ENCODE data around the gene KLK14. TPM values are rescaled to one million over a fixed set of nuclear protein-coding genes. Genes with fewer than 3 reads are reported as not detected.

Gene KLK14
- total and polyA plus RNA-seq, 2 of the 8 experiments (the other 6 are each of a cell fraction or from before 2014, with no cell fraction given) = 0.09 to 1.2 TPM

DNA sequence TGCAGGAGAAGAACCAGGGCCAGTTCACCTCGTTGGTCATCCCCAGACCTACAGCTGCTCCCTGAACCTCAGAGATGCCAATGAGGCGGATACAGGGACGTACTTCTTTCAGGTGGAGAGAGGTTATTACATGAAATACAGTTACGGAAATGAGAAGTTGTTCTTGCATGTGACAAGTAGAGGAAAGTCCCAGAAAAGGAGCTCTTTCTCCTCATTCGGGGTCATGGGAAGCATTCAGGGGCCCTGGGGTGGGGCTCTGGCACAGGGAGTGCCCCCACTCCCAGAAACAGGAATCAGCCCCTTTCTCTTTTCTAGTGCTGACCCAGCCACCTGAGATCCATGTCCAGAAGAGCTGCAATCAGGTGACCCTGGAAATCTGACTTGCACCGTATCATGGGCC is 37.5 kb upstream of the KLK14 start:
- Histone ChIP-seq H3K27me3 (replicated peaks in 1 of 4; ENCODE audit: control insufficient read depth in 3 of 4, extremely low read depth in 1 of 4, insufficient read depth in 3 of 4, low read length in 3 of 4) (no peaks in the 10 kb centered on the region; a peak in 1 of 7 replicates), H3K36me3 (ENCODE audit: control insufficient read depth in 2 of 4, insufficient read depth in 4 of 4, low read length in 3 of 4) (no peaks in the 10 kb centered on the region), H2BK15ac (ENCODE audit: low read length) (no peak overlapping the region), H3K23ac (ENCODE audit: insufficient read length) (no peak overlapping the region), H2AK5ac (ENCODE audit: low read depth, low read length) (no peak overlapping the region), H3K4me2 (ENCODE audit: insufficient read depth in 1 of 2, low read depth in 2 of 2, low read length in 2 of 2) (no peak overlapping the region), H3K4me1 (replicated peaks in 1 of 4; ENCODE audit: control insufficient read depth in 3 of 4, insufficient read depth in 4 of 4, low read length in 3 of 4) (peaks cover 0 to 2% (median 0%) of the 10 kb centered on the region in 4 experiments; a peak in 1 of 7 replicates), H3K27ac (ENCODE audit: low read depth, low read length) (no peak overlapping the region), H3K79me1 (ENCODE audit: low read depth, low read length) (no peaks in the 10 kb centered on the region), H2BK5ac (ENCODE audit: low read depth, low read length) (no peak overlapping the region), H2BK120ac (replicated peaks; ENCODE audit: low read depth, low read length) (no peak overlapping the region), H4K20me1 (replicated peaks in 1 of 2; ENCODE audit: control insufficient read depth in 1 of 2, insufficient read depth in 2 of 2, low read length in 2 of 2) (no peaks in the 10 kb centered on the region), H3K4me3 (ENCODE audit: extremely low read depth in 1 of 4, insufficient read depth in 2 of 4, low read depth in 3 of 4, low read length in 4 of 4) (no peak overlapping the region), H4K5ac (ENCODE audit: insufficient read length, low read depth, low read length) (no peak overlapping the region), H2BK20ac (ENCODE audit: low read length) (no peak overlapping the region), H3K4ac (replicated peaks; ENCODE audit: insufficient read length, low read depth, low read length) (no peak overlapping the region), H3K79me2 (ENCODE audit: control insufficient read depth in 1 of 2, insufficient read depth in 2 of 2, low read length in 2 of 2) (no peaks in the 10 kb centered on the region), H3K18ac (ENCODE audit: extremely low read depth, low read length) (no peak overlapping the region), H3K9ac (replicated peaks in 1 of 4; ENCODE audit: extremely low read depth in 1 of 4, low read depth in 3 of 4, low read length in 3 of 4) (no peak overlapping the region), H3K56ac (replicated peaks; ENCODE audit: insufficient read length, low read depth, low read length) (no peak overlapping the region), H4K91ac (replicated peaks; ENCODE audit: insufficient read length, low read length) (no peak overlapping the region), H3K23me2 (ENCODE audit: low read depth, low read length) (no peaks in the 10 kb centered on the region; the same call in 1 of the 2 replicates), H2BK12ac (ENCODE audit: low read depth, low read length) (no peak overlapping the region), H3K9me3 (ENCODE audit: insufficient read depth in 2 of 2, low read depth in 1 of 2, low read length in 1 of 2) (no peaks in the 10 kb centered on the region), H2AFZ (ENCODE audit: low read length) (no peak overlapping the region), H3K14ac (ENCODE audit: insufficient read length) (no peak overlapping the region), H4K8ac (ENCODE audit: extremely low read depth, insufficient read depth, low read length) (no peak overlapping the region)
- 86% methylated on average over 6 of the region's 6 CpGs; no CpG with 5 or more reads in 1 of the 2 experiments for WGBS, 2 experiments (ENCODE audit: extremely low coverage in 1 of 2, insufficient coverage in 1 of 2, insufficient read length in 1 of 2, insufficient replicate concordance in 2 of 2, low coverage in 1 of 2, low lambda C conversion rate in 2 of 2, missing lambda C conversion rate in 1 of 2)
- ChIA-PET CTCF (ENCODE audit: partially characterized antibody) (interaction anchor here (0.8 to 1.5 kb wide), 5 partner anchors 9 to 99 kb away, joined by 3 to 5 read pairs (median 4); no protein-coding TSS in a partner anchor), POLR2A (ENCODE audit: partially characterized antibody) (no interaction called here)
- DNase-seq (ENCODE audit: low read depth in 1 of 2, low spot score in 2 of 2) = no peak
- no peak for FAIRE-seq
- no peak for TF ChIP-seq EGR1 (IDR thresholded peaks at IDR 0.05; ENCODE audit: borderline replicate concordance, low read depth, low read length)
- TF ChIP-seq, protein P1, sequence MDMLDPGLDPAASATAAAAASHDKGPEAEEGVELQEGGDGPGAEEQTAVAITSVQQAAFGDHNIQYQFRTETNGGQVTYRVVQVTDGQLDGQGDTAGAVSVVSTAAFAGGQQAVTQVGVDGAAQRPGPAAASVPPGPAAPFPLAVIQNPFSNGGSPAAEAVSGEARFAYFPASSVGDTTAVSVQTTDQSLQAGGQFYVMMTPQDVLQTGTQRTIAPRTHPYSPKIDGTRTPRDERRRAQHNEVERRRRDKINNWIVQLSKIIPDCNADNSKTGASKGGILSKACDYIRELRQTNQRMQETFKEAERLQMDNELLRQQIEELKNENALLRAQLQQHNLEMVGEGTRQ (IDR thresholded peaks at IDR 0.05; ENCODE audit: low read length) = no peak
- no peak for TF ChIP-seq RBBP5 (IDR thresholded peaks at IDR 0.05; ENCODE audit: borderline replicate concordance, low read depth, low read length)
- no peak for TF ChIP-seq KDM4A (IDR thresholded peaks at IDR 0.05; ENCODE audit: low read depth, low read length, severe bottlenecking)
- TF ChIP-seq KDM5A (IDR thresholded peaks at IDR 0.05; ENCODE audit: low read length) = no peak
- no peak for TF ChIP-seq RXRA (IDR thresholded peaks at IDR 0.05; ENCODE audit: insufficient read depth, low read depth, low read length)
- TF ChIP-seq TAF7 (optimal IDR thresholded peaks at IDR 0.05; ENCODE audit: borderline replicate concordance, low read depth, low read length) = no peak
